KG1 (cell line): ENCODE results near the gene LDHAL6A.
"Not testable (repeated sequence)": the region's sequence is repeated elsewhere in the genome, so short reads cannot be mapped to it uniquely, and the experiment has no call there.

Source experiments
- DNase-seq: peaks from one replicate; lab custom pipeline; 2025; lab: John Stamatoyannopoulos, UW

LDHAL6A gene

GRCh38 chr11:18455686-18456372, at the start of gene LDHAL6A:
Gene LDHAL6A, plus strand, starts transcription at chr11:18455856. Its CDS starts 825 bp downstream, at chr11:18456681.
- no peak for DNase-seq

GRCh38 chr11:18407400-18407799, 48.3 kb upstream of the LDHAL6A start:
- not testable (repeated sequence) for DNase-seq

- no peak for DNase-seq
Observed at GRCh38 chr11:18408558-18409291, 46.9 kb upstream of the LDHAL6A start.

- DNase-seq = no peak
Observed at GRCh38 chr11:18416459-18416858, 39.2 kb upstream of the LDHAL6A start.

- DNase-seq = no peak
Observed at GRCh38 chr11:18419040-18419439, 36.6 kb upstream of the LDHAL6A start.

GRCh38 chr11:18420067-18420466, 35.6 kb upstream of the LDHAL6A start:
- DNase-seq = no peak

- DNase-seq = no peak
Observed at GRCh38 chr11:18427240-18427639, 28.4 kb upstream of the LDHAL6A start.

- DNase-seq = no peak
Observed at GRCh38 chr11:18429332-18429731, 26.3 kb upstream of the LDHAL6A start.

- no peak for DNase-seq
Observed at GRCh38 chr11:18438691-18439090, 17.0 kb upstream of the LDHAL6A start.

- no peak for DNase-seq
Observed at GRCh38 chr11:18449251-18449650, 6.4 kb upstream of the LDHAL6A start.

GRCh38 chr11:18452927-18453326, 2.7 kb upstream of the LDHAL6A start:
- no peak for DNase-seq

- DNase-seq = no peak
Observed at GRCh38 chr11:18457450-18457849, 1.8 kb downstream of the LDHAL6A start.

GRCh38 chr11:18459634-18460033, 4.0 kb downstream of the LDHAL6A start:
- no peak for DNase-seq

- no peak for DNase-seq
Observed at GRCh38 chr11:18461909-18462308, 6.3 kb downstream of the LDHAL6A start.

GRCh38 chr11:18463439-18463838, 7.8 kb downstream of the LDHAL6A start:
- DNase-seq = no peak

GRCh38 chr11:18466402-18466801, 10.7 kb downstream of the LDHAL6A start:
- DNase-seq = no peak

GRCh38 chr11:18468059-18468458, 12.4 kb downstream of the LDHAL6A start:
- no peak for DNase-seq

- DNase-seq = no peak
Observed at GRCh38 chr11:18468961-18469360, 13.3 kb downstream of the LDHAL6A start.

- DNase-seq = no peak
Observed at GRCh38 chr11:18471995-18472394, 16.3 kb downstream of the LDHAL6A start.

- DNase-seq = no peak
Observed at GRCh38 chr11:18472587-18472986, 16.9 kb downstream of the LDHAL6A start.

- DNase-seq = no peak
Observed at GRCh38 chr11:18479063-18479462, 23.4 kb downstream of the LDHAL6A start.

- DNase-seq = no peak
Observed at GRCh38 chr11:18485913-18486528, 30.4 kb downstream of the LDHAL6A start.

- DNase-seq = no peak
Observed at GRCh38 chr11:18490319-18490718, 34.7 kb downstream of the LDHAL6A start.
